ENCODE results near the gene KCP. TPM values are rescaled to one million over a fixed set of nuclear protein-coding genes. Genes with fewer than 3 reads are reported as not detected.

KCP gene
- total RNA-seq, 1 donor from 2014 or later, result 0.09 TPM

DNA sequence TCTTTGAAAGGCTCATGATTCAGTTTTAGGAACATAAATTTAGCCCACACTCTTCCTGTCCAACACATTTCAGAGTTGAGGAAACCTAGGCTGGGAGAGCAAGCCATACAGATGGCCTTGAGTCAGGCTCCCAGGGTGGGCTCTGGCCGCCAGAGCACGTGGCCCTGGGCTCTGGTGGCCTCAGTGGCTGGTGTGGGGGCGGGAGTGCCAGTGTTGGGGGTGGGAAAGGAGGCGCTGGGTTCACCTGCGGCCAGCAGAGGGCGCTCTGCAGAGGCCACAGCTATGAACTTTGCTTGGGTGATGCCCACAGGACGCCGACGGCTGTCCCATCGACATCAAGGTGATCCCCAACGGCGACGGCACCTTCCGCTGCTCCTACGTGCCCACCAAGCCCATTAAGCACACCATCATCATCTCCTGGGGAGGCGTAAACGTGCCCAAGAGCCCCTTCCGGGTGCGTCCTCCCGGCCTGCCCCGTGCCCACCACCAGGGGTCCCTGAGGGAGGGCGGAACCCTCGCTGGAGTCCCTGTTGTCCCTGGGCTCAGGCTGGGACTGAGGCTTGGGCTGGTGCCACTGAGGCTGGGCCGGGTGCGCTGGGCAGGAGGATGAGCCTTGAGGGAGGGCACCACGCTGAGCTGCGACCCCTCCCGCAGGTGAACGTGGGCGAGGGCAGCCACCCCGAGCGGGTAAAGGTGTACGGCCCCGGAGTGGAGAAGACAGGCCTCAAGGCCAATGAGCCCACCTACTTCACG, 68.4 kb downstream of the KCP start:
- intact Hi-C loops (cut with micrococcal nuclease), result loop anchor here (1.0 to 5.0 kb wide), 2 partner anchors 41 to 250 kb away; no protein-coding TSS in a partner anchor
- DNase-seq, result peak; percentile 87
- H3K27me3 Mint-ChIP-seq, result no peaks in the 10 kb centered on the region
- H3K27ac Mint-ChIP-seq, result no peak overlapping the region
- H3K4me1 Mint-ChIP-seq, result no peaks in the 10 kb centered on the region
- no peak overlapping the region for H3K4me3 Mint-ChIP-seq
- no peaks in the 10 kb centered on the region for H3K9me3 Mint-ChIP-seq
- no peaks in the 10 kb centered on the region for H3K36me3 Mint-ChIP-seq (ENCODE audit: low read depth)

- H3K4me1 Mint-ChIP-seq, result no peaks in the 10 kb centered on the region
- H3K27ac Mint-ChIP-seq, result no peak overlapping the region
- no peaks in the 10 kb centered on the region for H3K9me3 Mint-ChIP-seq
- DNase-seq, result no peak
- no peak overlapping the region for H3K4me3 Mint-ChIP-seq
- H3K27me3 Mint-ChIP-seq, result no peaks in the 10 kb centered on the region
- intact Hi-C loops (cut with micrococcal nuclease), result loop anchor here (5.0 kb wide), 1 partner anchor 251 kb away; no protein-coding TSS in a partner anchor
- no peaks in the 10 kb centered on the region for H3K36me3 Mint-ChIP-seq (ENCODE audit: low read depth)
Measured at GRCh38 chr7:128841171-128841690, 69.3 kb downstream of the KCP start.

- Mint-ChIP-seq H3K4me3 (no peak overlapping the region), H3K27me3 (no peaks in the 10 kb centered on the region), H3K9me3 (no peaks in the 10 kb centered on the region), H3K36me3 (ENCODE audit: low read depth) (no peaks in the 10 kb centered on the region), H3K27ac (no peak overlapping the region), H3K4me1 (no peaks in the 10 kb centered on the region)
- DNase-seq, result no peak
- intact Hi-C loops (cut with micrococcal nuclease), result loop anchor here (5.0 kb wide), 1 partner anchor 252 kb away; no protein-coding TSS in a partner anchor
Measured at GRCh38 chr7:128840326-128841170, 70.0 kb downstream of the KCP start.

DNA sequence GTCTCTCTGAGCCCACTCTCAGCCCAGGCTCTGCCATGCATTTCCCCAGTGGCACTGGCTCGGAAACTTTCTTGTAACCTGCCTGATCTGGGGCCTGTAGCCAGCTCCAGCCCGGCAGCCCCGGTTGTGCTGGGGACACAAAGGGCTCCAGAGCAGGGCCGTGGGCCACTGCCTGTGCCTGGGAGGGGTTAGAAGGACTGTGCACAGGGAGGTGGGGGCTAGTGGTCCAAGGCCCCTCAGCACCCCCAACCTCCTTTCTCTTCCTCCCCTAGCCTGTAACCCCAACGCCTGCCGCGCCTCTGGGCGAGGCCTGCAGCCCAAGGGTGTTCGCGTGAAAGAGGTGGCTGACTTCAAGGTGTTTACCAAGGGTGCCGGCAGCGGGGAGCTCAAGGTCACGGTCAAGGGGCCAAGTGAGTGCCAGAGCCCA, 70.7 kb downstream of the KCP start:
- no peak for DNase-seq
- Mint-ChIP-seq H3K9me3 (no peaks in the 10 kb centered on the region), H3K4me3 (no peak overlapping the region), H3K36me3 (ENCODE audit: low read depth) (no peaks in the 10 kb centered on the region), H3K27ac (no peak overlapping the region), H3K4me1 (no peaks in the 10 kb centered on the region), H3K27me3 (no peaks in the 10 kb centered on the region)
- intact Hi-C loops (cut with micrococcal nuclease), result loop anchor here (5.0 kb wide), 1 partner anchor 253 kb away; no protein-coding TSS in a partner anchor

DNA sequence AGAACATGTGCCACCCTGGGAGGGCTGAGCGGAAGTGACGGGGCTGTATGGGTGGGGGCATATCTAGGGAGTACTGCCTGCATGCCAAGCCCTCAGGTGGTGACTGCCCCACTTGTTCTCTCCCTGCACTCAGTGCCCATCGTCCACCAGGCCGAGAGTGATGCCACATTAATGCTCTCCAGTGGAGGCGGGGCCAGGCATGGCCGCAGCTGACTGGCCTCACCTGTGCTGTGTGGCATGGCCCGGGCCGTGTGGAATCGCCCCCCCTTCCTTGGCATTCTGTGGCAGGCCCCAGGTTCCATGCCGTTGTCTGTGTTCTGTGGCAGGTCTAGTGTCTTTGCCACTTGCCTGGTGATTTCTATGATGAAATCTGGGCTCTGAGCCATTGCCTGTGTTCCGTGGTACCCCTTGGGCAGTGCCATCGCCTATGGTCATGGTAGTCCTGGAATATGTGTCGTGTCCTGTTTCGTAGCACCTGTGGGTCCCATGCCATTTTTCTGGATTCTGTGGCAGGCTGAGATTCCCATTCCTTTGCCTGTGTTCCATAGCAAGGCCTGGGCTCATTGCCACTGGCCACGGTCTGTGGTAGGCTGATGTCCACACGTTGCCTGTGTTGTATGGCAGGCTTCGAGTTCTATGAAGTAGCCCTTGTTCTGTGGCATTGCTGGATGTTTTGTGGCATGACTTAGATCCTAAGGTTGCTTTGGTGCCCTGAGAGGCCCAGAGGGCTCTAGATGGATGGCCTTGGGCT, 71.4 kb downstream of the KCP start:
- no peak for DNase-seq
- Mint-ChIP-seq H3K4me3 (no peak overlapping the region), H3K9me3 (no peaks in the 10 kb centered on the region), H3K27me3 (peaks cover 3% of the 10 kb centered on the region), H3K27ac (no peak overlapping the region), H3K4me1 (no peaks in the 10 kb centered on the region), H3K36me3 (ENCODE audit: low read depth) (no peaks in the 10 kb centered on the region)
- intact Hi-C loops (cut with micrococcal nuclease), result no loop called here

- H3K9me3 Mint-ChIP-seq, result no peaks in the 10 kb centered on the region
- H3K4me1 Mint-ChIP-seq, result no peaks in the 10 kb centered on the region
- no peak overlapping the region for H3K27ac Mint-ChIP-seq
- intact Hi-C loops (cut with micrococcal nuclease), result no loop called here
- no peak overlapping the region for H3K4me3 Mint-ChIP-seq
- DNase-seq, result no peak
- H3K27me3 Mint-ChIP-seq, result peaks cover 10% of the 10 kb centered on the region
- H3K36me3 Mint-ChIP-seq (ENCODE audit: low read depth), result no peaks in the 10 kb centered on the region
Measured at GRCh38 chr7:128838109-128838779, 72.3 kb downstream of the KCP start.

GRCh38 chr7:128837521-128837921, 73.0 kb downstream of the KCP start:
- Mint-ChIP-seq H3K27me3 (peaks cover 10% of the 10 kb centered on the region), H3K4me3 (no peak overlapping the region), H3K36me3 (ENCODE audit: low read depth) (no peaks in the 10 kb centered on the region), H3K27ac (no peak overlapping the region), H3K4me1 (no peaks in the 10 kb centered on the region), H3K9me3 (no peaks in the 10 kb centered on the region)
- no peak for DNase-seq
- intact Hi-C loops (cut with micrococcal nuclease), result no loop called here

GRCh38 chr7:128836729-128837348, 73.7 kb downstream of the KCP start:
- Mint-ChIP-seq H3K9me3 (no peaks in the 10 kb centered on the region), H3K4me3 (no peak overlapping the region), H3K4me1 (no peaks in the 10 kb centered on the region), H3K27me3 (peaks cover 12% of the 10 kb centered on the region), H3K36me3 (ENCODE audit: low read depth) (no peaks in the 10 kb centered on the region), H3K27ac (no peak overlapping the region)
- DNase-seq, result no peak
- intact Hi-C loops (cut with micrococcal nuclease), result no loop called here

DNA sequence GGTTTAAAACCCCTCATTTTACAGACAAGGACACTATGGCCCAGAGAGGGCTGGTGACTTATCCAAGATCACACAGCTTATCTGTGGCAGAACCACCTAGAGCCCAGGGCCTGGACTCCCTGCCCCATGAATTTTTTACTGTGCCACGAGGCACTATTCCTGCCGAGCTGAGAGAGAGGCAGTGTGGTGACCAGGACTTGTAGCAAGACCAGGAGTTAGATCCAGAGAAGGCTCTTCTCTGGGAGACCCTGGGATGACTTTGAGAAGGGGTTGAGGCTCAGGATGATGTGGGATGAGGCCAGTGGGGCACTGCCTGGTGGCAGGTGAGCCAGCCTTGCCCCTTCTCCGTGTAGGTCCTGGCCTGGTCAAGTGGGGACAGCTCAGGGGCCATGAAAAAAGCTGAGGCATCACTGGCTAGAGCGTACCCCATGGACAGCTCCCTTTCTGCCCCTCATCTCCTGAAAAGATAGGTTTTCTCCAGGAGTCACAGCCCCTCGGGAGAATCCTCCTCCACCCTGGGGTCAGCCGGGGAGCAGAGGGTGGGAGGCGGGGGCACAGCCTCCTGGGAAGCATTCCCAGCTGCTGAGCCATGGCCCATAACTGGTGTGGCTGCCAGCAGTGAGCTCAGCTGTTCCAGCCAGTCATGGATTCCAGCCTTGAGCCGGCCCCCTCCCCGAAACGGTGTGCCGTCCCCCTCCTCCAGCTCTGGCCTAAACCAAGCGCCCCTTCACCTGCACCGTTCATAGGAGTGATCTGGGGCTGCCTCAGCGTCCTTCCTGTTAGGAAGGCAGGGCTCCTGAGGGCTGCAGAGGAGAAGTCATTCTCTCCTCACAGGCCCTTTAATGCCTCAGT, 74.5 kb downstream of the KCP start:
- no peaks in the 10 kb centered on the region for H3K9me3 Mint-ChIP-seq
- no peaks in the 10 kb centered on the region for H3K4me1 Mint-ChIP-seq
- H3K27me3 Mint-ChIP-seq, result peaks cover 18% of the 10 kb centered on the region
- no peaks in the 10 kb centered on the region for H3K36me3 Mint-ChIP-seq (ENCODE audit: low read depth)
- no peak for DNase-seq
- intact Hi-C loops (cut with micrococcal nuclease), result no loop called here
- no peak overlapping the region for H3K4me3 Mint-ChIP-seq
- no peak overlapping the region for H3K27ac Mint-ChIP-seq

GRCh38 chr7:128835231-128835751, 75.2 kb downstream of the KCP start:
- no peaks in the 10 kb centered on the region for H3K36me3 Mint-ChIP-seq (ENCODE audit: low read depth)
- H3K4me3 Mint-ChIP-seq, result no peak overlapping the region
- peaks cover 23% of the 10 kb centered on the region for H3K27me3 Mint-ChIP-seq
- H3K9me3 Mint-ChIP-seq, result no peaks in the 10 kb centered on the region
- H3K4me1 Mint-ChIP-seq, result peaks cover 5% of the 10 kb centered on the region
- no peak overlapping the region for H3K27ac Mint-ChIP-seq
- no peak for DNase-seq
- intact Hi-C loops (cut with micrococcal nuclease), result no loop called here

GRCh38 chr7:128833946-128834325, 76.6 kb downstream of the KCP start:
- Mint-ChIP-seq H3K36me3 (ENCODE audit: low read depth) (no peaks in the 10 kb centered on the region), H3K9me3 (no peaks in the 10 kb centered on the region), H3K27me3 (peaks cover 32% of the 10 kb centered on the region), H3K4me3 (no peak overlapping the region), H3K4me1 (peaks cover 8% of the 10 kb centered on the region), H3K27ac (no peak overlapping the region)
- DNase-seq, result no peak
- intact Hi-C loops (cut with micrococcal nuclease), result no loop called here
